Brain microvascular endothelial cell (primary cell): ENCODE data around the gene CDC42EP1.
"Not testable (repeated sequence)": the region's sequence is repeated elsewhere in the genome, so short reads cannot be mapped to it uniquely, and the experiment has no call there.

ENCODE experiments used
- DNase-seq: peaks from one replicate; pipeline ENCODE4 v3.0.0-alpha.2; 2020
- H3K27ac ChIP-seq: fragments of 250-450 bp; sonication (Bioruptor Pico); 2 replicates; pipeline ENCODE4 v1.5.1; 2020; ENCODE audit warnings: mild to moderate bottlenecking, moderate library complexity
- H3K27me3 ChIP-seq: fragments of 250-450 bp; sonication (Bioruptor Pico); replicated peaks from 2 replicates; pipeline ENCODE4 v1.5.1; 2020; ENCODE audit warnings: mild to moderate bottlenecking
- H3K36me3 ChIP-seq: fragments of 250-450 bp; sonication (Bioruptor Pico); replicated peaks from 2 replicates; pipeline ENCODE4 v1.5.1; 2020; ENCODE audit warnings: mild to moderate bottlenecking
- H3K4me3 ChIP-seq: 2 replicates; pipeline ENCODE4 v1.5.1; 2011; ENCODE audit warnings: low read depth, mild to moderate bottlenecking, control low read depth, low read length, moderate library complexity
- CTCF ChIP-seq: IDR thresholded peaks from 2 replicates; pipeline ENCODE4 v1.5.1; 2011; ENCODE audit warnings: low read depth, mild to moderate bottlenecking, moderate library complexity, low read length, control low read depth, inconsistent platforms; ENCODE audit errors: missing control alignments
- in situ Hi-C: cut with HindIII; loops from 2 replicates; pipeline ENCODE4 v1.10.0; 2017; ENCODE audit warnings: low sequenced_read_pairs, low pct_ligation_motif_present

CDC42EP1 gene

GRCh38 chr22:37522482-37522881 is 37.8 kb upstream of the CDC42EP1 start:
- H3K36me3 ChIP-seq: no peaks in the 10 kb centered on the region
- H3K4me3 ChIP-seq: no peak overlapping the region
- no peak overlapping the region for H3K27ac ChIP-seq
- no peaks in the 10 kb centered on the region for H3K27me3 ChIP-seq
- in situ Hi-C loops: no loop called here
- TF ChIP-seq CTCF: peak; percentile 34
- no peak for DNase-seq

GRCh38 chr22:37525073-37525745 is 35.1 kb upstream of the CDC42EP1 start:
- Histone ChIP-seq H3K4me3 (no peak overlapping the region), H3K27ac (peak overlapping the region; percentile 45), H3K36me3 (no peaks in the 10 kb centered on the region), H3K27me3 (no peaks in the 10 kb centered on the region)
- in situ Hi-C loops: no loop called here
- DNase-seq: peak; percentile 85
- no peak for TF ChIP-seq CTCF

DNA sequence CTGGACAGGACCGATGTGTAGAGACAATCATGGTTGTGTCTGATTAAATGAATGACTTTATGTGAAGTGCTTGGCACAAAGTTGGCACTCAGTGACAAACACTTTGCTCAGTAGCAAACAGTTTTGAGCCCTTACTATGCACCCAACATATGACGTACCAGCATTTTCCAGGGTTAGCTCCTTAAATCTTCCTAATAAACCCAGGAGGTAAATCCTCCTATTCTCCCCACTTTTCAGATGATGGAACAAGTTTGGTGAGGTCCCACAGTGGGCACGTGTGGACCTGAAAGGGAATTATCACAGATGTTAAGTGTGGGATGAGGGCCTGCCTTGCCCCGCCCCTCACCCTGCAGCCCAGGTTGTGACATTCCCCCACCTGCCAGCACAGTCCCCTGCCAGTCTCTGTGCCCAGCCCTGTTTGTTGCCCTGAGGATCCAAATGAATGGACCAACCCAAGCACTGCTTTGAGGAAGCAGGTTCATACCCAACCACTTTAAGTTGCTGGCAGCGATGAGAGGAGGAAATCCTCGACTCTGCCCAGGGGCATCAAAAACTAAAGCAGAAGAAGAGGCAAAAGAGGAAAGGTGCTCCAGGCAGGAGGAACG is 34.4 kb upstream of the CDC42EP1 start:
- Histone ChIP-seq H3K27ac (peak overlapping the region; percentile 20), H3K27me3 (no peaks in the 10 kb centered on the region), H3K36me3 (no peaks in the 10 kb centered on the region), H3K4me3 (no peak overlapping the region)
- DNase-seq: no peak
- in situ Hi-C loops: no loop called here
- TF ChIP-seq CTCF: no peak

DNA sequence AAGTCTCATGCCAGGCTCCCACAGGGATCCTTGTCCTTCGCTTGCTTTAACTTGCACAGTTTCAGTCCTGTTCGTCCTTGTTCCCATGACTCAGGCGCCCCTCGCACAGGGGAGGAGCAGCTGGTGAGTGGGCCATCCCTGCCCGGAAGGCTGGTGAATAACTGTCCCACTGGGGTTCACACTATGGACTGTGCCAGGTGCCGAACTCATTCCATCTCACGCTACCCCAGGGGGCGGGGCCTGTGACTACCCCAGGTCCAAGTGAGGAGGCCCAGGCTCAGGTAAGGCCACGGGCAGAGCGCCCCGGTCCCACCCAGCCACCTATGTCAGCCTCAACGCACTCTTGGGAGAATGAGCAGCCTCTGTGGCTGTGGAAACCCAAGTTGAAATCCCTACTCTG is 33.9 kb upstream of the CDC42EP1 start:
- Histone ChIP-seq H3K4me3 (no peak overlapping the region), H3K27me3 (no peaks in the 10 kb centered on the region), H3K36me3 (no peaks in the 10 kb centered on the region), H3K27ac (peak overlapping the region; percentile 20)
- in situ Hi-C loops: no loop called here
- DNase-seq: peak; percentile 41
- TF ChIP-seq CTCF: no peak

DNA sequence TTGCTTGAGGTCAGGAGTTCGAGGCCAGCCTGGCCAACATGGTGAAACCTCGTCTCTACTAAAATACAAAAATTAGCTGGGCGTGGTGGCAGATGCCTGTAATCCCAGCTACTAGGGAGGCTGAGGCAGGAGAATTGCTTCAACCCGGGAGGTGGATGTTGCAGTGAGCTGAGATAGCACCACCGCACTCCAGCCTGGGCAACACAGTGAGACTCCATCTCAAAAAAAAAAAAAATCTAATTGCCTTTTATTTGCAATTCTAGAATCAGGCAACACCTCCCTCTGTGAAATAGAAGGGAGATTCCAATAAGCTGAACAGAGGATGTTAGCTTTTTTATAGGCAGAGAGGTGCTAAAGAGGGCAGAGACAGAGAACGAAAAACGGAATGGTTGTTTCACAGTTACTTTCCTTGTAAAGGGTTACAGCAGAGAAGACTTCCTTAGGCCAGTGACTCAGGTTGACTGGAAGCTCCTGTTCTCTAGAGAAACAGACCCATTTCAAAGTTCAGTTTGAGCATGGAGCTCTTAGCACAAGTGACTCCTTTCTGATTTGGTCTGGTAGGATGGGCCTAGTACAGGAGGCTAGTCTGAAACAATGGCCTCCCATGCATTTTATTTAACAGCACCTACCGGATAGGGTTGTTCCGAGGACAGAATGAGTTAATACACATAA is 33.1 kb upstream of the CDC42EP1 start:
- H3K4me3 ChIP-seq, H3K27ac ChIP-seq, H3K27me3 ChIP-seq, in situ Hi-C loops, H3K36me3 ChIP-seq, DNase-seq: not testable (repeated sequence)

DNA sequence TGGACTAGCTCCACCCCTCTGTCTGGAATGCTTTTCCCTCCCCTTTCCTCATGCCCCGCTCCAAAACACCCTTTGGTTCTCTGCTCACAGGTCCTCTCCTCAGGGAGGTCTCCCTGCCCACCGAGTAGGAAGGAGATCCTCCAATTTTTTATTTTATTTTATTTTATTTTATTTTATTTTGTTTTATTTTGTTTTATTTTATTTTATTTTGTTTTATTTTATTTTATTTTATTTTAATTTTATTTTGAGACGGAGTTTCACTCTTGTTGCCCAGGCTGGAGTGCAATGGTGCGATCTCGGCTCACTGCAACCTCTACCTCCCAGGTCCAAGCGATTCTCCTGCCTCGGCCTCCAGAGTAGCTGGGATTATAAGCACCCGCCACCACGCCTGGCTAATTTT is 32.3 kb upstream of the CDC42EP1 start:
- H3K4me3 ChIP-seq, H3K36me3 ChIP-seq, H3K27me3 ChIP-seq, H3K27ac ChIP-seq, DNase-seq, in situ Hi-C loops: not testable (repeated sequence)
